Ovary (tissue), 10 donors: ENCODE results near the gene CHRM5. TPM values are rescaled to one million over a fixed set of nuclear protein-coding genes. Genes with fewer than 3 reads are reported as not detected.

Experiments used
- DNase-seq, 5 donors: peaks; one replicate each; pipeline ENCODE4 v3.0.0-alpha.2; 2019 to 2020
- H3K27ac ChIP-seq, 2 donors: fragments of 200-600 bp; one replicate each; pipeline versions ENCODE4 v1.5.1 to v1.8.0; 2019 to 2022
- H3K27me3 ChIP-seq: fragments of 200-600 bp; one replicate; pipeline ENCODE4 v1.8.0; 2022
- H3K36me3 ChIP-seq: fragments of 200-600 bp; sonication (generic); one replicate; pipeline ENCODE4 v1.5.1; 2019
- H3K4me1 ChIP-seq: one replicate; pipeline ENCODE4 v1.8.1; 2013; ENCODE audit warnings: mild to moderate bottlenecking, moderate library complexity; ENCODE audit not compliant: insufficient read depth
- H3K4me3 ChIP-seq: fragments of 200-600 bp; sonication (generic); one replicate; pipeline ENCODE4 v1.5.1; 2017
- H3K9me3 ChIP-seq, 2 donors: fragments of 200-600 bp in 1 of 2; sonication (generic) in 1 of 2; one replicate each; pipeline versions ENCODE4 v1.5.1 to v1.8.1; 2013 to 2019; ENCODE audit warnings: mild to moderate bottlenecking in 1 of 2, moderate library complexity in 1 of 2
- CTCF ChIP-seq, 3 donors: fragments of 450-650 bp in 2 of 3; fragments of 200-600 bp in 1 of 3; IDR thresholded peaks; one replicate each; pipeline versions ENCODE4 v1.5.1 to v1.8.0; 2016 to 2022; ENCODE audit warnings: antibody characterized with exemption in 3 of 3, mild to moderate bottlenecking in 1 of 3
- EP300 ChIP-seq: sonication (generic); formaldehyde crosslinking; IDR thresholded peaks from one replicate; pipeline ENCODE4 v1.6.1; 2017; ENCODE audit warnings: antibody characterized with exemption
- POLR2A ChIP-seq: fragments of 450-650 bp; IDR thresholded peaks from one replicate; pipeline ENCODE4 v1.6.1; 2017; ENCODE audit warnings: antibody characterized with exemption, mild to moderate bottlenecking, moderate library complexity
- WGBS, 3 donors: extraction: QIAGEN DNeasy Blood & Tissue Kit in 1 of 3; methylation state at CpG; one replicate each; pipeline versions ENCODE4 v1.1.5 to v1.1.7; 2013 to 2017; 5-methylcytosine and 5-hydroxymethylcytosine counted together
- intact Hi-C, 4 donors: fragments of 100-400 bp; cut with DNase I; formaldehyde crosslinking; loops; one replicate each; pipeline versions ENCODE4 v1.11.0 to v1.15.1; 2022 to 2023
- long read RNA-seq, 3 donors: library from polyadenylated mRNA in 2 of 3; unstranded in 2 of 3; transcript quantifications; one replicate each; pipeline ENCODE4 v2.0.0 and lab custom pipeline, GENCODE V29; 2021 to 2026
- polyA plus RNA-seq, 2 donors: library from polyadenylated mRNA; stranded (reverse); fragments of 200-250 nt in 1 of 2; fragments of 350-450 nt in 1 of 2; fragmentation: Illumina TruSeq in 1 of 2; extraction: RNeasy Lipid Tissue Mini Kit (QIAGEN cat#74804) in 1 of 2; gene quantifications; one replicate each; pipeline ENCODE4 v1.2.3, GENCODE V29; 2013 to 2014
- total RNA-seq, 7 donors: library from RNA; depleted of rRNA in 2 of 7; stranded (reverse); fragments of >200 nt in 2 of 7; fragmentation: NEBNext Ultra II Directional in 3 of 7; extraction: Animal tissue kit (Norgen Biotek cat#: 25700) in 3 of 7; gene quantifications; one replicate each; pipeline versions ENCODE4 v1.1.0 to v1.2.4, GENCODE V29; 2016 to 2023
- donor health status: DM: no; HTN: no; CAD: no; lungs with moderate emphysema.
- donor health status: DM: no; HTN: no; CAD: no.
- donor health status: Bipolar disorder and iron deficiency.
- donor health status: DM: yes; HTN: yes; CAD: no.
- donor health status: DM: no; HTN: no; CAD: no.
- donor health status: DM: yes; HTN: yes; CAD: no.

CHRM5 gene
- under 1 TPM in 1 of 7 donors, not detected in 6; 0.08 TPM for total RNA-seq
- polyA plus RNA-seq = not detected
- long read RNA-seq, donor 1, partial matches to known transcripts = 0 of 1 reads
- long read RNA-seq, donor 1, other reads (novel, unspliced or antisense) = 1 of 1 reads
- long read RNA-seq, donor 2, partial matches to known transcripts = 41 of 41 reads
- long read RNA-seq, donor 2, other reads (novel, unspliced or antisense) = 0 of 41 reads
- long read RNA-seq, donor 3, partial matches to known transcripts = 0 of 1 reads
- long read RNA-seq, donor 3, other reads (novel, unspliced or antisense) = 1 of 1 reads

DNA sequence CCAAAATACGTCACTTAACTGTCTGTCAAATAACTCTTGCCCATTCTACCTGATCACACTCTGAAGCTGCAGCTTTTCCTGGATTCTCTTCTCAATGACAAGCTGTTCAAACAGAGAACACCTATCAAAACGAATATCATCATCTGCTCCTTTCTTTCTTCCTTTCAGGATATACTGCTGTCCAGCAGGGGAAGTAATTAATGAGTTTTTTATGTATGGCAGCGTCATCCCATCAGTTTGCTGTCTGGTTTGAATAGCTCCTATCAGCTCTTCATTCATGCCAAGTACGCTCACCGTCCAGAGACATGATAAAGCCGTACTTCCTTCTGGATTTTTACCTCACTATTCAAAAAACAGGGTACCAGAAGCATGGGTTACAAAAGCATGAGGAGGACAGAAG lies at the start of gene CHRM5:
Gene CHRM5, plus strand, starts transcription at position 274 of the 400 bp plus-strand sequence. CDS start 94,221 bp downstream, outside the sequence.
- Histone ChIP-seq H3K4me3 (no peak within 1 kb of the TSS), H3K36me3 (no peaks in the 10 kb centered on the region), H3K27me3 (no peaks in the 10 kb centered on the region), H3K4me1 (no peaks in the 10 kb centered on the region), H3K27ac (no peak within 1 kb of the TSS), H3K9me3 (no peaks in the 10 kb centered on the region)
- 41 to 54% (median 50%) methylated on average over 6 of the region's 6 CpGs for WGBS, 3 donors
- TF ChIP-seq POLR2A (no peak), CTCF (IDR thresholded peaks at IDR 0.05) (no peak), EP300 (no peak)
- DNase-seq = no peak
- intact Hi-C loops = no loop called here

DNA sequence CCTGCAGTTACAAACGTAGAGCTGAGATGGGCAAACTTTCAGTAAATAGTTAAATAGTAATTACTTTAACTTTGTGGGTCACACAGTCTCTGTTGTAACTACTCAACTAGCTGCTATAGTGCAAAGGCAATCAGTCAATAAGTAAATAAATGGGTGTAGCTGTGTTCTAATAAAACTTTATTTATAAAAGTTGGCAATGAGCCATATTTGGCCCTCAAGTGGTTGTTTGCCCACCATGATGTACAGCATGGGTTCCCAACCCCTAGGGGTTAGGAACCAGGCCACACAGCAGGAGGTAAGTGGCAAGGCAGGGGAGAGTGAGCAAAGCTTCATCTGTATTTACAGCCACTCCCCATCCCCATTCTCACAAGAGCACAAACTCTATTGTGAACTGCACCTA lies 44.9 kb upstream of the CHRM5 start:
- H3K27me3 ChIP-seq = no peaks in the 10 kb centered on the region
- no peak for DNase-seq
- H3K4me3 ChIP-seq = no peak overlapping the region
- no peaks in the 10 kb centered on the region for H3K9me3 ChIP-seq
- no peak overlapping the region for H3K27ac ChIP-seq
- intact Hi-C loops = no loop called here
- H3K4me1 ChIP-seq = no peaks in the 10 kb centered on the region
- 93 to 96% (median 94%) methylated on average over 1 of the region's 1 CpG for WGBS, 3 donors
- TF ChIP-seq CTCF (IDR thresholded peaks at IDR 0.05) (no peak), POLR2A (no peak), EP300 (no peak)
- H3K36me3 ChIP-seq = no peaks in the 10 kb centered on the region

DNA sequence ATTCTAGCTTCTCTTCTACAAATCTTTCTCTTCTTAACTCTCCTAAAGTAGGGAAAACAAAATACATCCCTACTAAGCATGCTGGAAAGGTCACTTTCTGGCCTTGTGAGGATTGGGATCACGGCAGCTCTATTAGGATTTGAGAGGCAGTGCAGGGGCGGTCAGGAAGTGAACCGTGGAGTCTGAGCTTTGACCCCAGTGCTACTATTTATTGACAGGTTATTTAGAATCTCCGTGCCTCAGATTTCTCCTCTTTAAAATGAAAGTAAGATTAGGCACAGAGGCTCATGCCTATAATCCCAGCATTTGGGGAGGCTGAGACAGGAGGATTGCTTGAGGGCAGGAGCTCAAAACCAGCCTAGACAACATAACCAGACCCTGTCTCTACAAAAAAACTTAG lies 42.0 kb upstream of the CHRM5 start:
- DNase-seq = no peak
- intact Hi-C loops = no loop called here
- Histone ChIP-seq H3K4me3 (no peak overlapping the region), H3K27me3 (no peaks in the 10 kb centered on the region), H3K36me3 (no peaks in the 10 kb centered on the region), H3K27ac (no peak overlapping the region), H3K9me3 (no peaks in the 10 kb centered on the region), H3K4me1 (no peaks in the 10 kb centered on the region)
- 76 to 81% (median 79%) methylated on average over 4 of the region's 4 CpGs for WGBS, 3 donors
- no peak for TF ChIP-seq EP300
- no peak for TF ChIP-seq POLR2A
- TF ChIP-seq CTCF (IDR thresholded peaks at IDR 0.05) = no peak

GRCh38 chr15:33932734-33933133 lies 35.6 kb upstream of the CHRM5 start:
- no peak overlapping the region for H3K4me3 ChIP-seq
- intact Hi-C loops = no loop called here
- no peak for TF ChIP-seq CTCF (IDR thresholded peaks at IDR 0.05)
- TF ChIP-seq EP300 = no peak
- TF ChIP-seq POLR2A = no peak
- no peaks in the 10 kb centered on the region for H3K4me1 ChIP-seq
- no peaks in the 10 kb centered on the region for H3K36me3 ChIP-seq
- DNase-seq = no peak
- H3K27ac ChIP-seq = no peak overlapping the region
- no peaks in the 10 kb centered on the region for H3K27me3 ChIP-seq
- H3K9me3 ChIP-seq = no peaks in the 10 kb centered on the region
- 94 to 98% (median 96%) methylated on average over 2 of the region's 2 CpGs for WGBS, 3 donors
